ENCODE results near the gene NCKAP5L. TPM values are rescaled to one million over a fixed set of nuclear protein-coding genes. Genes with fewer than 3 reads are reported as not detected.

The NCKAP5L gene
- total and polyA plus RNA-seq, 4 experiments from 2014 or later = 0.20 to 11.2 (median 7.0) TPM

Other genes starting within 250 kb of the NCKAP5L start
- gene FAM186B, start 222.8 kb downstream of the NCKAP5L start, total RNA-seq = under 1 TPM; 0.12 to 0.22 TPM
- gene FAM186B, start 222.8 kb downstream of the NCKAP5L start, polyA plus RNA-seq = under 1 TPM in 1 of 2 donors, not detected in 1; 0.15 TPM
- 10 to 100 TPM; 15.1 to 15.9 TPM for gene PRPF40B, start 204.9 kb downstream of the NCKAP5L start, total RNA-seq
- 1 to 10 TPM in 1 of 2 donors, under 1 TPM in 1; 0.73 to 4.7 TPM for gene PRPF40B, start 204.9 kb downstream of the NCKAP5L start, polyA plus RNA-seq
- 10 to 100 TPM; 27.9 to 28.1 TPM for gene FMNL3, start 121.0 kb downstream of the NCKAP5L start, total RNA-seq
- 1 to 10 TPM; 3.9 to 6.1 TPM for gene FMNL3, start 121.0 kb downstream of the NCKAP5L start, polyA plus RNA-seq
- gene TMBIM6, start 86.9 kb downstream of the NCKAP5L start, total RNA-seq = 100 to 1,000 TPM; 421 to 431 TPM
- gene TMBIM6, start 86.9 kb downstream of the NCKAP5L start, polyA plus RNA-seq = 1,000 to 10,000 TPM in 1 of 2 donors, 100 to 1,000 TPM in 1; 878 to 2,112 TPM
- 10 to 100 TPM; 16.0 to 17.5 TPM for gene BCDIN3D, start 14.7 kb upstream of the NCKAP5L start, total RNA-seq
- 1 to 10 TPM; 5.3 to 7.7 TPM for gene BCDIN3D, start 14.7 kb upstream of the NCKAP5L start, polyA plus RNA-seq
- gene FAIM2, start 75.5 kb upstream of the NCKAP5L start, total RNA-seq = under 1 TPM; 0.08 to 0.17 TPM
- under 1 TPM in 1 of 2 donors, not detected in 1; 0.59 TPM for gene FAIM2, start 75.5 kb upstream of the NCKAP5L start, polyA plus RNA-seq
- gene AQP2, start 122.3 kb upstream of the NCKAP5L start, total RNA-seq = not detected
- not detected for gene AQP2, start 122.3 kb upstream of the NCKAP5L start, polyA plus RNA-seq
- gene AQP5, start 133.5 kb upstream of the NCKAP5L start, total RNA-seq = not detected
- not detected for gene AQP5, start 133.5 kb upstream of the NCKAP5L start, polyA plus RNA-seq
- not detected for gene AQP6, start 144.5 kb upstream of the NCKAP5L start, total RNA-seq
- not detected for gene AQP6, start 144.5 kb upstream of the NCKAP5L start, polyA plus RNA-seq
- gene RACGAP1, start 197.1 kb upstream of the NCKAP5L start, total RNA-seq = 10 to 100 TPM in 1 of 2 experiments, 1 to 10 TPM in 1; 8.5 to 10.4 TPM
- gene RACGAP1, start 197.1 kb upstream of the NCKAP5L start, polyA plus RNA-seq = 10 to 100 TPM; 11.8 to 14.7 TPM
- under 1 TPM; 0.08 to 0.26 TPM for gene ASIC1, start 229.2 kb upstream of the NCKAP5L start, total RNA-seq
- not detected for gene ASIC1, start 229.2 kb upstream of the NCKAP5L start, polyA plus RNA-seq